Keratinocyte (primary cell): ENCODE measurements around the gene ZNF329.

ENCODE experiments used
- CTCF ChIP-seq, 3 experiments: IDR thresholded peaks in 1 of 3; conservative IDR thresholded peaks in 1 of 3; optimal IDR thresholded peaks in 1 of 3; 2 replicates in 2 of 3; 3 replicates in 1 of 3; pipeline versions ENCODE3 to v1.5.1; 2011; ENCODE audit warnings: low read length in 3 of 3, mild to moderate bottlenecking in 3 of 3, moderate library complexity in 2 of 3, control low read depth in 1 of 3, inconsistent platforms in 1 of 3; ENCODE audit not compliant: insufficient read depth in 2 of 3; ENCODE audit errors: extremely low read depth in 1 of 3
- EZH2 ChIP-seq: IDR thresholded peaks from one replicate; pipeline ENCODE4 v1.6.1; 2012; ENCODE audit warnings: inconsistent platforms, mild to moderate bottlenecking, low read length, moderate library complexity

DNA sequence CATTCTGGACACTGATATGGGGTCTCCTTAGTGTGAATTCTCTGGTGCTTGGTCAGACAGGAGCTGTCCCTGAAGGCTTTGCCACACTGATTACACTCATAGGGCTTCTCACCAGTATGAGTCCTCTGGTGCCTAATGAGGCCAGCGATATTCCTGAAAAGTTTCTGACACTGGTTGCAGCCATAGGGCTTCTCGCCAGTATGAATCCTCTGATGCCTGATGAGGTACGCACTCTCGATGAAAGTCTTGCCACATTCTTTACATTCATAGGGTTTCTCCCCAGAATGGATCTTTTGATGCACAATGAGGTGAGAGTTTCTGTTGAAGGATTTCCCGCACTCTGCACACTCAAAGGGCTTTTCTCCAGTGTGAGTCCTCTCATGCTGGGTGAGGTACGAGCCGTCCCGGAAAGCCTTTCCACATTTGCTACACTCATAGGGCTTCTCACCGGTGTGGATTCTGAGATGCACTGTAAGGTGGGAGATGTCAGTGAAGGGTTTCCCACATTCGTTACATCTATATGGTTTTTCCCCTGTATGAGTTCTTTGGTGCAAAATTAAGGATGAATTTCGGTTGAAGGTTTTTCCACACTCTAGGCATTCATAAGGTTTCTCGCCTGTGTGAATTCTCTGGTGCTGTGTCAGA is 22.4 kb downstream of the ZNF329 start:
- no peak for TF ChIP-seq CTCF (optimal IDR thresholded peaks at IDR 0.05 in 1 of 3, IDR thresholded peaks at IDR 0.05 in 1 of 3, conservative IDR thresholded peaks at IDR 0.05 in 1 of 3; ENCODE audit: extremely low read depth in 1 of 3, insufficient read depth in 2 of 3, low read length in 3 of 3)
- no peak for TF ChIP-seq EZH2
